H1 (cell line): ENCODE measurements around the gene EPN2. TPM values are rescaled to one million over a fixed set of nuclear protein-coding genes. Genes with fewer than 3 reads are reported as not detected.

Source experiments
- CTCF ChIA-PET: fragments of 300-600 bp; sonication (Branson Sonifier 250); formaldehyde crosslinking; loops from one replicate; lab custom pipeline; 2021; ENCODE audit not compliant: partially characterized antibody; lab: Charles Lee
- POLR2A ChIA-PET: fragments of 300-600 bp; sonication (Branson Sonifier 250); formaldehyde crosslinking; loops from one replicate; lab custom pipeline; 2021; ENCODE audit warnings: inconsistent platforms; ENCODE audit not compliant: partially characterized antibody; lab: Charles Lee
- DNase-seq, 2 experiments: peaks; one replicate each; pipeline versions ENCODE4 v3.0.0 to v3.0.0-alpha.2; 2010 to 2022; ENCODE audit warnings: low spot score in 2 of 2, low read depth in 1 of 2, mixed read lengths in 1 of 2
- FAIRE-seq: peaks from 2 replicates; lab custom pipeline; 2011; peaks lifted over from hg19 to GRCh38; lab: Jason Lieb, UNC
- H2AFZ ChIP-seq: 2 replicates; pipeline ENCODE4 v1.8.1; 2012; ENCODE audit warnings: low read length, inconsistent platforms
- H2AK5ac ChIP-seq: 2 replicates; pipeline ENCODE4 v1.6.1; 2013; ENCODE audit warnings: low read depth, low read length
- H2BK120ac ChIP-seq: replicated peaks from 2 replicates; pipeline ENCODE3; 2013; ENCODE audit warnings: low read depth, low read length, inconsistent platforms
- H2BK12ac ChIP-seq: 2 replicates; pipeline ENCODE4 v1.6.1; 2013; ENCODE audit warnings: low read depth, low read length
- H2BK15ac ChIP-seq: 2 replicates; pipeline ENCODE4 v1.6.1; 2013; ENCODE audit warnings: low read length
- H2BK20ac ChIP-seq: 2 replicates; pipeline ENCODE4 v1.6.1; 2013; ENCODE audit warnings: low read length
- H2BK5ac ChIP-seq: 2 replicates; pipeline ENCODE4 v1.6.1; 2013; ENCODE audit warnings: low read depth, low read length
- H3K14ac ChIP-seq: 2 replicates; pipeline ENCODE4 v1.6.1; 2013; ENCODE audit warnings: inconsistent platforms; ENCODE audit not compliant: insufficient read length
- H3K18ac ChIP-seq: 2 replicates; pipeline ENCODE4 v1.6.1; 2013; ENCODE audit warnings: low read length; ENCODE audit errors: extremely low read depth
- H3K23ac ChIP-seq: 2 replicates; pipeline ENCODE4 v1.6.1; 2013; ENCODE audit warnings: inconsistent platforms; ENCODE audit not compliant: insufficient read length
- H3K23me2 ChIP-seq: 2 replicates; pipeline ENCODE4 v1.6.1; 2013; ENCODE audit warnings: low read depth, low read length
- H3K27ac ChIP-seq: 2 replicates; pipeline ENCODE4 v1.6.1; 2011; ENCODE audit warnings: low read depth, low read length, inconsistent platforms
- H3K27me3 ChIP-seq, 4 experiments: replicated peaks in 1 of 4; 1 replicate in 1 of 4; 2 replicates in 3 of 4; pipeline versions ENCODE4 v1.6.1 to v1.8.1; 2011 to 2013; ENCODE audit warnings: low read length in 3 of 4, mild to moderate bottlenecking in 3 of 4, inconsistent platforms in 2 of 4, mixed read lengths in 2 of 4, moderate library complexity in 1 of 4; ENCODE audit not compliant: control insufficient read depth in 3 of 4, insufficient read depth in 3 of 4; ENCODE audit errors: extremely low read depth in 1 of 4
- H3K36me3 ChIP-seq, 4 experiments: 2 replicates each; pipeline versions ENCODE4 v1.6.1 to v1.8.1; 2011 to 2013; ENCODE audit warnings: mild to moderate bottlenecking in 4 of 4, low read length in 3 of 4, moderate library complexity in 2 of 4, control low read depth in 1 of 4, inconsistent platforms in 1 of 4; ENCODE audit not compliant: insufficient read depth in 4 of 4, control insufficient read depth in 2 of 4
- H3K4ac ChIP-seq: replicated peaks from 2 replicates; pipeline ENCODE3; 2013; ENCODE audit warnings: low read length, low read depth, mixed read lengths, inconsistent platforms; ENCODE audit not compliant: insufficient read length
- H3K4me1 ChIP-seq, 4 experiments: replicated peaks in 1 of 4; 1 replicate in 1 of 4; 2 replicates in 3 of 4; pipeline versions ENCODE4 v1.6.1 to v1.8.1; 2011 to 2013; ENCODE audit warnings: low read length in 3 of 4, inconsistent platforms in 2 of 4, mixed read lengths in 1 of 4; ENCODE audit not compliant: insufficient read depth in 4 of 4, control insufficient read depth in 3 of 4
- H3K4me2 ChIP-seq, 2 experiments: 2 replicates each; pipeline versions ENCODE4 v1.6.1 to v1.8.1; 2011 to 2013; ENCODE audit warnings: low read depth in 2 of 2, low read length in 2 of 2, control low read depth in 1 of 2, inconsistent platforms in 1 of 2, mild to moderate bottlenecking in 1 of 2; ENCODE audit not compliant: insufficient read depth in 1 of 2
- H3K4me3 ChIP-seq, 4 experiments: fragments of 200-600, 300-600 bp in 1 of 4; sonication (generic), shearing (Covaris generic), sonication (Bioruptor Twin) in 1 of 4; 2 replicates each; pipeline versions ENCODE4 v1.5.1 to v1.8.1; 2011 to 2016; ENCODE audit warnings: low read length in 4 of 4, low read depth in 3 of 4, control low read depth in 2 of 4, inconsistent platforms in 2 of 4, mild to moderate bottlenecking in 2 of 4, mixed read lengths in 1 of 4, moderate library complexity in 1 of 4; ENCODE audit not compliant: insufficient read depth in 2 of 4; ENCODE audit errors: extremely low read depth in 1 of 4
- H3K56ac ChIP-seq: replicated peaks from 2 replicates; pipeline ENCODE3; 2013; ENCODE audit warnings: low read depth, mild to moderate bottlenecking, mixed read lengths, low read length, inconsistent platforms; ENCODE audit not compliant: insufficient read length
- H3K79me1 ChIP-seq: 2 replicates; pipeline ENCODE4 v1.6.1; 2013; ENCODE audit warnings: low read depth, low read length, control low read depth
- H3K79me2 ChIP-seq, 2 experiments: 2 replicates each; pipeline versions ENCODE4 v1.6.1 to v1.8.1; 2012 to 2013; ENCODE audit warnings: low read length in 2 of 2, mild to moderate bottlenecking in 2 of 2, inconsistent platforms in 1 of 2; ENCODE audit not compliant: insufficient read depth in 2 of 2, control insufficient read depth in 1 of 2
- H3K9ac ChIP-seq, 4 experiments: replicated peaks in 1 of 4; 1 replicate in 1 of 4; 2 replicates in 3 of 4; pipeline versions ENCODE4 v1.6.1 to v1.8.1; 2011 to 2013; ENCODE audit warnings: low read depth in 3 of 4, low read length in 3 of 4, control low read depth in 2 of 4, mild to moderate bottlenecking in 2 of 4, moderate library complexity in 2 of 4, inconsistent platforms in 1 of 4; ENCODE audit errors: extremely low read depth in 1 of 4
- H3K9me3 ChIP-seq, 2 experiments: 2 replicates each; pipeline versions ENCODE4 v1.6.1 to v1.8.1; 2012 to 2013; ENCODE audit warnings: mild to moderate bottlenecking in 2 of 2, moderate library complexity in 2 of 2, control low read depth in 1 of 2, inconsistent platforms in 1 of 2, low read depth in 1 of 2, low read length in 1 of 2, mixed read lengths in 1 of 2; ENCODE audit not compliant: insufficient read depth in 2 of 2
- H4K20me1 ChIP-seq, 2 experiments: replicated peaks in 1 of 2; 2 replicates each; pipeline versions ENCODE3 to v1.8.1; 2011 to 2013; ENCODE audit warnings: inconsistent platforms in 2 of 2, low read length in 2 of 2, mild to moderate bottlenecking in 1 of 2; ENCODE audit not compliant: insufficient read depth in 2 of 2, control insufficient read depth in 1 of 2
- H4K5ac ChIP-seq: 2 replicates; pipeline ENCODE4 v1.6.1; 2013; ENCODE audit warnings: low read length, low read depth, mixed read lengths, inconsistent platforms; ENCODE audit not compliant: insufficient read length
- H4K8ac ChIP-seq: 2 replicates; pipeline ENCODE4 v1.8.0; 2013; ENCODE audit warnings: mild to moderate bottlenecking, moderate library complexity, low read length, inconsistent platforms; ENCODE audit not compliant: insufficient read depth; ENCODE audit errors: extremely low read depth
- H4K91ac ChIP-seq: replicated peaks from 2 replicates; pipeline ENCODE3; 2013; ENCODE audit warnings: low read length, mixed read lengths, inconsistent platforms; ENCODE audit not compliant: insufficient read length
- E2F6 ChIP-seq: IDR thresholded peaks from 2 replicates; pipeline ENCODE4 v1.6.1; 2012; ENCODE audit warnings: inconsistent platforms
- RAD21 ChIP-seq, 2 experiments: IDR thresholded peaks in 1 of 2; conservative IDR thresholded peaks in 1 of 2; 2 replicates each; pipeline ENCODE4 v1.6.1; 2011; ENCODE audit warnings: low read depth in 2 of 2, low read length in 2 of 2, improper control_type of control experiment in 1 of 2, inconsistent platforms in 1 of 2, mild to moderate bottlenecking in 1 of 2, moderate library complexity in 1 of 2
- WGBS, 2 experiments: shearing (Covaris generic) in 1 of 2; methylation state at CpG; one replicate each; pipeline versions ENCODE4 v1.1.6 to v1.1.7; 2013 to 2015; ENCODE audit warnings: low lambda C conversion rate in 2 of 2, mixed read lengths in 2 of 2, inconsistent platforms in 1 of 2, low coverage in 1 of 2, missing lambda C conversion rate in 1 of 2; ENCODE audit not compliant: insufficient replicate concordance in 2 of 2, insufficient coverage in 1 of 2, insufficient read length in 1 of 2; ENCODE audit errors: extremely low coverage in 1 of 2, missing lambda C conversion rate in 1 of 2; 5-methylcytosine and 5-hydroxymethylcytosine counted together
- polyA plus RNA-seq, 7 experiments: library from polyadenylated mRNA; depleted of rRNA in 3 of 7; stranded (reverse) in 5 of 7; unstranded in 2 of 7; fragments of >200 nt in 5 of 7; fragments of 200-250 nt in 2 of 7; gene quantifications; 1 replicate in 5 of 7; 2 replicates in 1 of 7; 4 replicates in 1 of 7; pipeline versions ENCODE4 v1.2.1 to v1.2.3, GENCODE V29; 2011 to 2013; ENCODE audit warnings: missing spikeins in 2 of 7, mixed read lengths in 2 of 7
- total RNA-seq: library from RNA; stranded (reverse); fragmentation: NEBNext Ultra II Directional; extraction: Animal tissue kit (Norgen Biotek cat#: 25700); gene quantifications from 2 replicates; pipeline ENCODE4 v1.2.1, GENCODE V29; 2021

The EPN2 gene
- total and polyA plus RNA-seq, 2 of the 8 experiments (the other 6 are each of a cell fraction or from before 2014, with no cell fraction given), result 28.7 to 55.8 TPM

- H3K14ac ChIP-seq, result no peak overlapping the region
- ChIA-PET CTCF (interaction anchor here (0.8 to 2.6 kb wide), 8 partner anchors 9 to 55 kb away, joined by 3 to 16 read pairs (median 4); partner anchors contain the start of gene B9D1), POLR2A (interaction anchor here (0.7 to 1.5 kb wide), 3 partner anchors 9 to 30 kb away, joined by 3 to 4 read pairs (median 4); no protein-coding TSS in a partner anchor)
- H2BK15ac ChIP-seq, result no peak overlapping the region
- H2AFZ ChIP-seq, result no peak overlapping the region
- no peak overlapping the region for H2AK5ac ChIP-seq
- H2BK12ac ChIP-seq, result no peak overlapping the region
- 89% methylated on average over 8 of the region's 8 CpGs; no CpG with 5 or more reads in 1 of the 2 experiments for WGBS, 2 experiments
- H3K27me3 ChIP-seq, result no peaks in the 10 kb centered on the region
- H3K4me3 ChIP-seq, result no peak overlapping the region
- H3K79me1 ChIP-seq, result peaks cover 13% of the 10 kb centered on the region; the same call in 1 of the 2 replicates
- H4K8ac ChIP-seq, result no peak overlapping the region
- no peaks in the 10 kb centered on the region for H3K9me3 ChIP-seq
- no peak overlapping the region for H3K18ac ChIP-seq
- H3K56ac ChIP-seq, result no peak overlapping the region
- H4K91ac ChIP-seq, result no peak overlapping the region
- H2BK5ac ChIP-seq, result no peak overlapping the region; the same call in 1 of the 2 replicates
- no peak overlapping the region for H3K4ac ChIP-seq
- H3K27ac ChIP-seq, result no peak overlapping the region
- H2BK120ac ChIP-seq, result no peak overlapping the region
- DNase-seq (no peak), FAIRE-seq (no peak)
- H3K4me1 ChIP-seq, result peaks cover 0 to 4% (median 0%) of the 10 kb centered on the region in 4 experiments; a peak in 2 of 7 replicates
- H4K20me1 ChIP-seq, result peaks cover 4 to 19% of the 10 kb centered on the region in 2 experiments
- no peak overlapping the region for H3K23ac ChIP-seq
- no peaks in the 10 kb centered on the region for H3K79me2 ChIP-seq
- H4K5ac ChIP-seq, result no peak overlapping the region
- H3K36me3 ChIP-seq, result peaks cover 4 to 17% (median 12%) of the 10 kb centered on the region in 4 experiments; a peak in 7 of 8 replicates
- no peak overlapping the region for H2BK20ac ChIP-seq
- H3K9ac ChIP-seq, result no peak overlapping the region
- no peaks in the 10 kb centered on the region for H3K23me2 ChIP-seq
- TF ChIP-seq RAD21 (IDR thresholded peaks at IDR 0.05 in 1 of 2, conservative IDR thresholded peaks at IDR 0.05 in 1 of 2; ENCODE audit: low read depth in 2 of 2, low read length in 2 of 2) (no peak), E2F6 (no peak)
- H3K4me2 ChIP-seq, result no peak overlapping the region
These were observed 71.2 kb downstream of the EPN2 start for GRCh38 chr17:19308398-19308797.
